ENCODE results near the gene MTURN. TPM values are rescaled to one million over a fixed set of nuclear protein-coding genes. Genes with fewer than 3 reads are reported as not detected.
A peak's percentile ranks its signal among the peaks of the same experiment; 100 is the strongest.

Gene MTURN
- total RNA-seq, 8 experiments from 2014 or later: 18.1 to 121 (median 40.8) TPM

DNA sequence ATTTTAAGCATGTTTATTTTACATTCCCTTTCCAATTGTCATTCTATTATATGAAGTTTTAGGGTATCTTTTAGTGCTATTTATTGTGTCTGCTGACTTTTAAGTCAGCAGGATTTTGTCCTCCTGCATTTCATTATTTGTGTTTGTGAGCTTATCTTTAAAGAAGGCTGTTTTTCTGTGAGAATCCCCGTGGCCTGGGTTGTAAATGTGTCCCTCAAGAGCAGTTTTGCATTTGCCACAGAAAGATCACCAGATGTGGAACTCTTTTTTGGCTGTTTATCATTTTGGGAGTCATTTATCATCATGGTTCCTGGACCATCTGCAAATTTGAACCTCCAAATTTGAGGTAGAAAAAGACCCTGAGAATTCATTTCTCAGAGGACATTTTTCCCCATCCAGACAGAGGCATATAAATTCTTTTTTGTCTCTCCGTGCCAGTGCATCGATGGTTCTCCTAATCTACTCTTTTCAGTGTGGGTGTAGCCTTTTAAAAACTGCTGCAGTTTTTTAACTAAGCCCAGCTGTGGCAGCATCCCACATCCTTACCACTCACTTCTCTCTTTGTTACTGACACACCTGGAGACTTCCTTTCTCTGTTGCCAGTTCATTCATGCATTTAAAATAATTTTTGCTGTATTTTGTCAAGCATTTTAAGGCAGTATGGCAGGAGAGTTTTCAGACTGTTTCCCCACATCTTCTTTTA lies 20.1 kb upstream of the MTURN start:
- ATAC-seq (replicated peaks in 6 of 8): no peak
- Histone ChIP-seq H3K4me1 (replicated peaks in 1 of 2) (no peaks in the 10 kb centered on the region), H3K4me3 (no peak overlapping the region), H3K27ac (no peak overlapping the region)
- 0 to 89% (median 49%) methylated on average over 1 to 3 of the region's 3 CpGs; no CpG with 5 or more reads in 2 of the 10 experiments for WGBS, 10 experiments
- in situ Hi-C loops (cut with MboI; ENCODE audit: low pct_unique_long_range_greater_than_20kb in 2 of 9, low sequenced_read_pairs in 9 of 9, unreplicated experiment in 9 of 9): no loop called here

DNA sequence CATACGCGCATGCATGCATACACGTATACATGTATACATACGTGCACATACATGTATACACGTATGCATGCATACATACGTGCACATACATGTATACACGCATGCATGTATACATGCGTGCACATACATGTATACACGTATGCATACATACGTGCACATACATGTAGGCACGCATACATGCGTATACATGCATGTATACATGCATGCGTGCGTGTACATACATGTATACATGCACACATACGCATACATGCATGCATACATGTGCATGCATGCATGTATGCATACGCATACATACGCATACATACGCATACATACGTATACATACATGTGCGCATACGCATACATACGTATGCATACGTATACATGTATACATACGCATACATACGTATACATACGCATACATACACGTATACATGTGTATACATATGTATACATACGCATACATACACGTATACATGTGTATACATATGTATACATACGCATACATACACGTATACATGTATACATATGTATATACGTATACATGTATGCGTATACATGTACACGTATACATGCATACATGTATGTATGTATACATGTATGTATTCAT lies 19.0 kb upstream of the MTURN start:
- Histone ChIP-seq H3K4me1 (replicated peaks in 1 of 2) (no peaks in the 10 kb centered on the region), H3K4me3 (no peak overlapping the region), H3K27ac (no peak overlapping the region)
- ATAC-seq (replicated peaks in 6 of 8): peak in 1 of 8 experiments; percentile 20
- in situ Hi-C loops (cut with MboI; ENCODE audit: low pct_unique_long_range_greater_than_20kb in 2 of 9, low sequenced_read_pairs in 9 of 9, unreplicated experiment in 9 of 9): no loop called here
- WGBS, 10 experiments: 78 to 98% (median 90%) methylated on average over 4 to 29 of the region's 34 CpGs; no CpG with 5 or more reads in 1 of the 10 experiments

DNA sequence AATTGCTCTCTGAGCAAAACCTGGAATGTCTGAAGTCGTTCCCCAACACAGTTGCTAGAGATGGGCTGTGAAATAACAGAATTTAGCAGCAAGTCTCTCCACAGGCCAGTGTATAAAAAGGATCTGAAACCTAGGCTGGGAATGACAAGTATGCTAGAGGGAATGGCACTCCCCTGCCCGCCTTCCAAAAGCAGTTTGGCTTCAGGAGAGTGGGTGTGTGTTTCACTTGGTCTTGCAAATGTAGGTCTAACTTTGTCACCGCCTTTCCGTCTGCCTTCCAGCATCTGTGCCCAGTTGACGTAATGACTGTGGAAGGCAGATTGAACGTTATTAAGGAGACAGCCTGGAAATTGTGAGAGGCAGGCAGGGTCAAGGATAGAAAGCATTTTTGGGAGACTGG lies 18.0 kb upstream of the MTURN start:
- no peak overlapping the region for H3K27ac ChIP-seq
- no peaks in the 10 kb centered on the region for H3K4me1 ChIP-seq (replicated peaks in 1 of 2)
- ATAC-seq (replicated peaks in 6 of 8): peak in 3 of 8 experiments; percentile 97 to 98 (median 98)
- in situ Hi-C loops (cut with MboI; ENCODE audit: low pct_unique_long_range_greater_than_20kb in 2 of 9, low sequenced_read_pairs in 9 of 9, unreplicated experiment in 9 of 9): no loop called here
- WGBS, 10 experiments: 3 to 81% (median 60%) methylated on average over 1 to 6 of the region's 6 CpGs; no CpG with 5 or more reads in 3 of the 10 experiments
- H3K4me3 ChIP-seq: no peak overlapping the region

DNA sequence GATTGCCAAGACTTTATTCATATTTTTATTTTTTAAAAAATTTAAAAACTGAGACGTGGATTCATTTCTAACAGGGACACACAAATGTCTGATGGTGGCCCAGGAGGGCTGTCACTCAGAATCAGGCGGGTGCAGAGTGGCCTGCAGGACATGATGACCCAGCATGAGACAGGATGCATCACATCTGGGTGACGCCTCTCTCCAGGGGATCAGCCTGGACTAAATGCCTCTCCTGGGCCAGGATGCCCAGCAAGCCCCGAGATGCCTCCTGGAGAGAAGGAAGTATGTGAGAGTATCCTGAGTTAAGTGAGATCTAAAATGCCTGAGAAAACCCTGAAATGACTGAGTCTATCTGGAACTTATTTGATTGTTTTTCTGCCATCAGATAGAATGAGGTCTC lies 16.9 kb upstream of the MTURN start:
- H3K4me1 ChIP-seq (replicated peaks in 1 of 2): no peaks in the 10 kb centered on the region
- no peak overlapping the region for H3K4me3 ChIP-seq
- WGBS, 10 experiments: 17 to 100% (median 94%) methylated on average over 1 to 3 of the region's 4 CpGs
- ATAC-seq (replicated peaks in 6 of 8): peak in 1 of 8 experiments; percentile 9
- no peak overlapping the region for H3K27ac ChIP-seq
- in situ Hi-C loops (cut with MboI; ENCODE audit: low pct_unique_long_range_greater_than_20kb in 2 of 9, low sequenced_read_pairs in 9 of 9, unreplicated experiment in 9 of 9): no loop called here

DNA sequence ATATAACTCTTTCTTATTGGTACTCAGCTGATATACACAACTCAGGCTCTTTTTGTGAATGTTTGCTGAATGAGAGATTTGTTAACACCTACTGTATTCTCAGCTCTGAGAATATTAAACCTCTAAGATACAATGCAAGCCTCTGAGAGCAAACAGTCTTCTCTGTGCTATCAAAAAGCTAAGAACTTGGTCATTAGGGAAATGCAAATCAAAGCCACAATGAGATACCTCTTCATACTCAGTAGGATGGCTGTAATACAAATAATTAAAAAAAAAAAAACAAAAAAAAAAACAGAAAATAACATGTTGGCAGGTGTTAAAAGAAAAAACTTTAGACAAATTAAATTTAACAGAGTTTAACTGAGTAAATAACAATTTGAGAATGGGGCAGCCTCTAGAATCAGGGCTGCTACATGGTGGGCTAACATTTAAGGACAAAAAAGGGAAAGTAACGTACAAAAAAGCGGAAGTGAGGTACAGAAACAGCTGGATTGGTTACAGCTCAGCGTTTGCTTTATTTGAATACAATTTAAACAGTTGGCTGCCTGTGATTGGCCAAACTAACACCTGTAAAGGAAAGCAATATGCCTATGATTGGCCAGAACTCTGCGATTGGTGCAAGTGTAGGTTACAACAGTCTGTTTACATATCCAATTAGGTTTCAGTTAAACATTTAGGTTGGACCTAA lies 14.8 kb upstream of the MTURN start:
- 88 to 97% (median 92%) methylated on average over 2 to 4 of the region's 4 CpGs; no CpG with 5 or more reads in 1 of the 10 experiments for WGBS, 10 experiments
- ATAC-seq (replicated peaks in 6 of 8): no peak
- in situ Hi-C loops (cut with MboI; ENCODE audit: low pct_unique_long_range_greater_than_20kb in 2 of 9, low sequenced_read_pairs in 9 of 9, unreplicated experiment in 9 of 9): no loop called here
- H3K27ac ChIP-seq: no peak overlapping the region
- H3K4me1 ChIP-seq (replicated peaks in 1 of 2): peaks cover 0 to 1% of the 10 kb centered on the region in 2 donors
- no peak overlapping the region for H3K4me3 ChIP-seq

DNA sequence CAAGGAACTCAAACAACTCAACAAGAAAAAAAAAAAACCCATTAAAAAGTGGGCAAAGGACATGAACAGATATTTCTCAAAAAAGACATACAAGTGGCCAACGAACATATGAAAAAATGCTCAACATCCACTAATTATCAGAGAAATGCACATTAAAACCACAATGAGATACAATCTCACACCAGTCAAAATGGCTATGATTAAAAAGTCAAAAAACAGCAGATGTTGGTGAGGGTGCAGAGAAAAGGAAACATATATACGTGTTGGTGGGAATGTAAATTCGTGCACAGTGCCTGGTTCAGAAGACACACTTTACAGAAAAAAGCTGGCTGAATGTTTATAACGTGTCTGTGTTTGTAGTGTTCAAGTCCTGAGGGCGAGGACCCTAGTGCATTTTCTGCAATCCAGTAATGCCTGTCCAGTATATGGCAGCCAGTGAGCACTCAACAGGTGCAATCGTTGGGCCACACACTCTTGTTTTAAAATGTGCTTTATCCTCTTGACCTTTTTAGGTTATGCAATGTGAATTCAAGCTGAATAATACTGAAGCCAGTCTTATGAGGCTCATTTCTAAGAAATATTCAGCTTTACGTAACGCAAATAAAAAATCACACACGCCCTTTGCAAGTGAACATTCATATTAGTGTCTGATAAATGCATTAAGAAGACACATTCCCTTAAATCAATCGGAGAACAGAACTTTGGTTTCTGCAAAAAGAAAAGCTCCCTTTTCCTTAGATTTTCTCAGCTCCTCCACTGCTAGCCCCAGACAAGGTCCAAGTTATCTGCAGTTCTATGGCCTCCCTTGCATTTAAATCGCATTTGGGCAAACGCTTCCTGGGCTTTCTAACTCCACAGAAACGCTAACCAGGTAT lies 813 bp upstream of the MTURN start:
- H3K4me3 ChIP-seq: peak overlapping the region; percentile 58 to 78 (median 72)
- no peak for ATAC-seq (replicated peaks in 6 of 8)
- H3K27ac ChIP-seq: no peak overlapping the region
- H3K4me1 ChIP-seq (replicated peaks in 1 of 2): peaks cover 2 to 3% of the 10 kb centered on the region in 2 donors
- in situ Hi-C loops (cut with MboI; ENCODE audit: low pct_unique_long_range_greater_than_20kb in 2 of 9, low sequenced_read_pairs in 9 of 9, unreplicated experiment in 9 of 9): no loop called here
- 23 to 75% (median 40%) methylated on average over 4 to 12 of the region's 13 CpGs for WGBS, 10 experiments

DNA sequence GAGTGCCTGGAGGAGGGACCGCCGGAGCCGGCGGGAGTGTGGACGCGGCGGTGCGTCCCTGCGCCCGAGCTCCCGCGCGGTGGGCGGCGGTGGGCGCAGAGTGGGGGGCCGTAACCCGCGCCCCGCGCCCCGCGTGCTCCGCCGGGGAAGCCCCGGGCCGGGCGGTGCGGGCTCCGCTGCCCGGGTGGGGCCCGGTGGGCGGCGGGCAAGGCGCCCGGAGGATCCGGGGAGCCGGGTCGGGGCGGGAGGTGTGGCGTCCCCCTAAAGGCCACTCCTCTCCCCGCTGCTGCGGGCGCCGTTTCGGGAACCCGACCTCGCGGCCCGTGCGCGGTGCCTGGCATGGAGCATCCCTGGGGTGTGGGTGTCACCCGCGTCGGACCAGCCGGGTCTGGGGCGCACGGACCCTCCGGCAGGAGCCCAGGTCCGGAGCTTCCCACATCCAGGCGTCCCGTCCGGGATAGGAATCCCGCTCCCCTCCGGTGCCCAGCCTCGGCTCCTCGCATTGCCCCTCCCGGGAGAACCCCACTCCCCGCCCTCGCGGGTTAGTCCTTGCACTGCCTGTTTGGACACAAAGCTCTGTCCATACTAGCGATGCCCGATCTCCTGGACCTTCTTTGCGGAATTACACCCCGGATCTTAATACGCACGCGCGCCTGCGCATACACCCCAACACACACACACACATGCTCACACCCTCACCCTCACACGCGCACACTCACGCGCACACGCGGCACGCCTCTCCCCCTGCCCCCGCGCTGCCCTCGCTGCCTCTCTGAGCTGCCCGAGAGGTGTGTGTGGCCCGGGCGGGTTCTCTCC lies 723 bp downstream of the MTURN start:
- in situ Hi-C loops (cut with MboI; ENCODE audit: low pct_unique_long_range_greater_than_20kb in 2 of 9, low sequenced_read_pairs in 9 of 9, unreplicated experiment in 9 of 9): no loop called here
- 0% methylated on average over 2 of the region's 93 CpGs; no CpG with 5 or more reads in 8 of the 10 experiments for WGBS, 10 experiments
- peak; percentile 39 to 54 (median 49) for ATAC-seq (replicated peaks in 6 of 8)

DNA sequence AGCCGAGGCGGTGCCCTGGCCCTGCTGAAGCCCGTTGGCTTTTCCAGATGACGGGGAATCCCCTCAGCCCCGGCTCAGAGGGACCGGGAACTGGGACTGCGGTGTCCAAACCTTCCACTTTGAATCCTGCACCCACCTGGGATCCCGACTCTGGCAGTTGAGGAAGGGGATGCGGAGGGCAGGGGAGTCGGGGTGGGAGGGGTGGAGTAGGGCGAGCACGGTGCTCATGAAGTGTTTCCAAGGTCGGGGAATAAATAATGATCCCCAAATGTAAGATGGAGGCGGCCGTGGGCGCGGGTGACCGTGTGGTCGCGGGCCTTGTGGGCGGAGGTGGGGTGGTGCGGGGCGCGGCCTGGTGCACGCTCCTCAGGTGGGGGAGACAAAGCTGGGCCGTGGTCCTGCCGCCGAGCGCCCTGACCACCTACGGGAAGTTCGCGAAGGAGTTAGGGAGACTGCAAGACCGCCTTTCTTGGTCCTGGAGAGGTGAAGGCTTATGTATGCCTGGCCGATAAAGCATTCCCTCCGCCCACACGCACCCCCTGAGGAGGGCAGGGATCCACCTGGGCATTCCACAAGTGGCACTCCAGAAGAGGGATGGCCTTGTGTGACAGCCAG lies 1.4 kb downstream of the MTURN start:
- H3K27ac ChIP-seq: peak overlapping the region; percentile 78 to 85
- H3K4me3 ChIP-seq: peak overlapping the region; percentile 58 to 78 (median 72)
- in situ Hi-C loops (cut with MboI; ENCODE audit: low pct_unique_long_range_greater_than_20kb in 2 of 9, low sequenced_read_pairs in 9 of 9, unreplicated experiment in 9 of 9): no loop called here
- peak in 1 of 8 experiments; percentile 0 for ATAC-seq (replicated peaks in 6 of 8)
- 0% methylated on average over 1 of the region's 36 CpGs; no CpG with 5 or more reads in 9 of the 10 experiments for WGBS, 10 experiments
- H3K4me1 ChIP-seq (replicated peaks in 1 of 2): peaks cover 3 to 5% of the 10 kb centered on the region in 2 donors

More for the DNA sequence above, 723 bp downstream of the MTURN start:
- peak overlapping the region; percentile 58 to 78 (median 72) for H3K4me3 ChIP-seq
- H3K27ac ChIP-seq: peak overlapping the region; percentile 78 to 85
- peaks cover 3 to 5% of the 10 kb centered on the region in 2 donors for H3K4me1 ChIP-seq (replicated peaks in 1 of 2)

DNA sequence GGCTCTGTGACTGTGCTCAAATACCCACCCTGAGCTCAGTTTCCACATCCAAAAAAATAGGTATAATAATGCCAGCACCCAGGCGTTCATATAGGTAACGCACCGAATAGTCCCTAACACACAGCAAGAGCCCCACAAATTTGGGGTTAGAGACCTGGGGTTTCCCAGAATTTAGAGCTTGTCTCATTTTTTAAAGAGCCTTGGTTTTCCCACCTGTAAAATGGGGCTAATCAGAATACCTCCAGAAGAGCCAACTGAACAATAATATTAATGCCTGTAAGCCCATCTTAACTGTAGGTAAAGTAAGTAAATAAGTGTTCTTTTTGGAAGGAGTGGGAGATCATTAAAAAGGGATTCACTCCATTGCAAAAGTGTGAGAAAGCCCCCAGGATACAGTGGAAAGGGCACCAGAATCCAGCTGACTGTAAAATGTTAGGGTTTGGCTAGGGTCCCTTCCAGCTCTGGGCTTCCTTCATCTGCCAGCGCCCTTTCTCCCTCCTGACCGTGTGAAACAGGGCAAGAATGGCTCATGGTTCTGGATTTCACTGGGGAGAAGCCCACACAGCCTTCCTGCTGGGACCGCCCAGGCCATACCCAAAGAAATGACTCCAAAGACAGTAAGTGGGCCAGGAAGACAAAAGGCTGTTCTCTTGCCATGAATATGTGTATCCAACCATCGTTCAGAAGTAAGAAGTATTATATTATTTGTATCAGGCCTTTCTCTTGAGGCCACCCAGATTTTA lies 2.1 kb downstream of the MTURN start:
- Histone ChIP-seq H3K4me3 (peak overlapping the region; percentile 58 to 78 (median 72)), H3K27ac (no peak overlapping the region), H3K4me1 (replicated peaks in 1 of 2) (peaks cover 3 to 5% of the 10 kb centered on the region in 2 donors)
- 71 to 100% (median 88%) methylated on average over 1 to 7 of the region's 7 CpGs for WGBS, 10 experiments
- ATAC-seq (replicated peaks in 6 of 8): no peak
- in situ Hi-C loops (cut with MboI; ENCODE audit: low pct_unique_long_range_greater_than_20kb in 2 of 9, low sequenced_read_pairs in 9 of 9, unreplicated experiment in 9 of 9): no loop called here

DNA sequence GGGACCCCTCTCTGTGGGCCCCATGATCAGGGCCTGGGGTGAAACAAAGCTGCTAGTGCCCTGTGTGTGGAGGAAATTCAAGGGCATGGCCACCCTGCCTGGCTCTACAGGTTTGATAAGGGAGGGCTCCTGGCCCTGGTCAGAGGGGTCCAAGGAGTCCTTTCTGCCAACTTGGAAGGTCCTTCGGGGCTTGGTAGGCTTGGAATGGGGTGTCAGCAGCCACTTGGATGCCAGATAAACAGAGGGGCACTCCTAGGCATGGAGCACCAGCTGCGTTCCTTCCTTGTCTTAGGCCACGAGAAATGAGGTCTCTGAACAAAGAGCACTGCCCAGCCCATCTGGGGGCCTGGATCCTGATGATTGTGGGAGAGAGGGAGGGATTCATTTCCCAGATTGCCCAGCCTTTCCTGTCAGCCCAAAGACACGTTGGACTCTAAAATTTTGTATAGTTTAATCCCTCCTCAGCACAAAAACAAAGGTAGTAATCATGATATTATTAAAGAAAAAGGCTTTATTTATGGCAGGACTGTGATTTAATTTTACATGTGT lies 5.1 kb downstream of the MTURN start:
- 29 to 50% (median 42%) methylated on average over 1 to 3 of the region's 4 CpGs; no CpG with 5 or more reads in 7 of the 10 experiments for WGBS, 10 experiments
- no peak overlapping the region for H3K4me3 ChIP-seq
- in situ Hi-C loops (cut with MboI; ENCODE audit: low pct_unique_long_range_greater_than_20kb in 2 of 9, low sequenced_read_pairs in 9 of 9, unreplicated experiment in 9 of 9): no loop called here
- peaks cover 3 to 5% of the 10 kb centered on the region in 2 donors for H3K4me1 ChIP-seq (replicated peaks in 1 of 2)
- no peak overlapping the region for H3K27ac ChIP-seq
- no peak for ATAC-seq (replicated peaks in 6 of 8)

DNA sequence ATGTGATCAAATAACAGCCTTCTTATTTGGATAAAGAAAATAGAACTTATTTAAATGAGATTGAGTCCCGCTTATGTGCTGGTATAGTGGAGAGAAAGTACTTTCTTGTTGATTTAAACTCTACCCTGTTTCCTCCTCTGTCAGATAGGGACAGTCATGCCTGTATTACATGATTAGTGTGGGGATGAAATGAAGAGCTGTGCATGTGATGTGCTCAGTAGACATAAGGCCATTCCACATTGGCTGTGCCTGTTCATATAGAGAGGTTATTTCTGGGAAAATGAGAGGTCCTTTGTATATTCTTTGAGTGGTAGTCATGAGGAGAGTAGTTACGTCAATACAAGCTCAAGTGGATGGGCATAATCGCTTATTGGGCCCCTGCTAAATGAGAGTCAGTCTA lies 5.7 kb downstream of the MTURN start:
- Histone ChIP-seq H3K4me3 (no peak overlapping the region), H3K4me1 (replicated peaks in 1 of 2) (peaks cover 3 to 5% of the 10 kb centered on the region in 2 donors), H3K27ac (no peak overlapping the region)
- 88 to 100% (median 100%) methylated on average over 1 to 3 of the region's 3 CpGs; no CpG with 5 or more reads in 4 of the 10 experiments for WGBS, 10 experiments
- no peak for ATAC-seq (replicated peaks in 6 of 8)
- in situ Hi-C loops (cut with MboI; ENCODE audit: low pct_unique_long_range_greater_than_20kb in 2 of 9, low sequenced_read_pairs in 9 of 9, unreplicated experiment in 9 of 9): no loop called here

Measured in motor neuron (in vitro differentiated cells).